Ammon's horn (tissue), 1 donor: ENCODE measurements around the gene RBFOX1.

Experiments used
- DNase-seq: peaks from one replicate; pipeline ENCODE4 v3.0.0-alpha.2; 2016; ENCODE audit warnings: low spot score

RBFOX1 gene

DNA sequence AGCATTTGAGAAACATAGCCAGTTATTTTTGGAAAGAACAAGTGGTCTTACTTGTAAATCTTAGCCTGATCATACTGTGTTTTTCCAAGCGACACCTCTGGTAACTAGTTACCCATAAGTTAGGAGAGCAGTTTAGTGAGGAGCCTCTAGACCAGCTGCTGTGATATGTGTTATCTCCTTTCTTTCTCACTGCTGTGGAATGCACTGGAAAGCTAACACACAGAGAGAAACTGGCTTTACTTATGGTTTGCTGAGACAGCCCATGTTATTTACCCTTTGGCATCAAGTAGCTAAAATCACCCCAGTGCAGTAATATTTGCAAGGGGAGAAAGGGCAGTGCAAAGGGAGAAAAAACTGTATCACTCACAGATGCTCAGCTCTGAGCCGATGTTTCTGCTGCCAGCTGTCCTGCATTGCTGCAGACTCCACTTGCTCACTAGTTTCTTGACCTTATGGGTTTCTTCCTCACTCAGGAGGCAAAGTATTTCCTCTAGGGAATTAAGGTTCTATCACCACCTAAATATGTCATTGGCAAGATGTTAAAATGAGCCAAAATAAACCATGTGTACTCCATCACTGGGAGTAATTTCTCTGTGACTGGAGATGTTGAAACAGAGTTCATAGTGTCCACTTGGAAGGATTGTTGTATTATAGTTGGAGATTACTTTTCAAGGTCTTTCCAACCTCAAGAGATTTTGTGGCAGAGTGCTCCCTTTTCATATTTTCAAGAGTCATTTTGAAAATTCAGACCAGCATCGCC lies 2.3 kb downstream of the RBFOX1 start:
- no peak for DNase-seq

DNA sequence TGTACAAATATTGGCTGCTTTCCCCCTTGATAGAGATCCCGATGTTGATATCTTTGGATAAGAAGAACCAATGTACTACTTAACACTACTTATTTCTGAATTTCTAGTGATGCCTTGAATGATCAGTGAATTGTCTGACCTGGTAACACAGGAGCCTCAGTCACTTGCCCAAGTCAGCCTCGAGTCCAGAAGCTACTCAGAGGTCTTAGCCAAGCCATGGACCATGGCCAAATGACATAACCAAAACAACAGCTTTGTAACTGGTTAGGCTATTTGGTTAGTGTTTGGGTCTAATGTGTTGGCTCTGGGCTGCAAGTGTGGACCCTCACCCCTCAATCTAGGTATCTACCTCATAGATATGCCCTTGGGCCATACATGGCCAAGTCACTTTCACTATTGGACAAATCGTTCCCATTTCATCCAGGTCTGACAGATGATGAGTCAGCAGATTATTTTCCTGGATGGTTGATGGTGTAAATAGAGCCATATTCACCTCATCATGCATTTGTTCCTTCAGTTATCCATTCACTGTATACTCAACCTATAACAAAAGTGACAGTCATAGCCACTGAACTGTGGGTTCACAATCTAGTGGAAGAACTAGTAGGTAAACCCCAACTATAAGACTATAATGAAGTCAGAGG lies 3.5 kb downstream of the RBFOX1 start:
- DNase-seq = no peak

DNA sequence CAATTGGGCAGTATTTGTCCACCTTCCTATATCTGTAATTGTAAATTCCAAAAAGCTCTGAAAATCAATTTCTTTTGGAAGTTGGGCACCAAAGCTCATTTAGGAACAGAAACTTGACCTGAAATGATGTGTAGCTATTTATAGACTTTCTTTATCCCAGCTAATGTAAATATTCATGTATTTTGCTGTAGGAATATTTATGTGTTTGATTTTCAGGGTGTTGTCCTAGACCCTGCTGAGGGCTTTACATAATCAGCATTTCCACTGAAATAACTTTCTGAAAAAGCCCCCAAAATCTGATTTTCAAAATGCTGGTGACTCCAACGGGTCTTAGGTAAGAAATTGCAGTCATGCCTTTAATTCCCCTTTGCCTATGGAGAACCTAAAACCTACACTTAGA lies 4.1 kb downstream of the RBFOX1 start:
- no peak for DNase-seq

DNA sequence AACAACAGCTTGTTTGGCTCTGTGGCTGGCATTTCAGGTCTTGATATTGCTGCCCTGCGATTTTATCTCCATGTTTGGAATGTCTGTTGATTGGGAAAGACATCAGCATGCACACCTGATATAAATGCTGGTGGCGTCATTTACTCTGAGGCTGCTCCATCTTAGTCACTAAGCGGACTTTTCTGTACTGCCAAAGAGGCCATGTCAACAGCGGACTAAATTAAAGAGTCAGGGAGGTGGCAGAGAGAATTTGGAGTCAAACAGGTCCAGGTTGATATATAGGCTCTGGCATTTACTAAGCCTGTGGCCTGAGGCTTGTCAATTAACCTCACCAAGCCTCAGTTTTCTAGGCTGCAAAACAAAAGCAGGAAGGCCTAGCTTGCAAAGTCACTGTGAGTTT lies 6.2 kb downstream of the RBFOX1 start:
- no peak for DNase-seq

DNA sequence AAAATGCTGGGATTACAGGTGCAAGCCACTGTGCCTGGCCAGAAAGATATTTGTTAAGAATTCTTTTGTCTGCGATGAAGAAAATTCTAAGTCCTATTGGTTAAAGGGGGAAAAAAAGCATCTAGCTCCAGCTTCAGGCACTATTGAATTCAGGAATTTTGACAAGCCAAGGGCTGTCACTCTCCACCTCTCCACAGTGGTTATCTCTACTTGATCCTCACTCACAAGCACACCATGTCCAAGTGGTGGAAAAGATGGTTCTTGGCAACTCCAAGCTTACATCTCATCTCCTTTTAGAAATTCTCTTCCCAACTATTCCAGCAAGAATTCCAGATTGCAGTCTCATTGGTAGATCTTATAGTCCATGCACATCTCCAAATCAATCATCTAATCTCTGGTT lies 7.1 kb downstream of the RBFOX1 start:
- no peak for DNase-seq

DNA sequence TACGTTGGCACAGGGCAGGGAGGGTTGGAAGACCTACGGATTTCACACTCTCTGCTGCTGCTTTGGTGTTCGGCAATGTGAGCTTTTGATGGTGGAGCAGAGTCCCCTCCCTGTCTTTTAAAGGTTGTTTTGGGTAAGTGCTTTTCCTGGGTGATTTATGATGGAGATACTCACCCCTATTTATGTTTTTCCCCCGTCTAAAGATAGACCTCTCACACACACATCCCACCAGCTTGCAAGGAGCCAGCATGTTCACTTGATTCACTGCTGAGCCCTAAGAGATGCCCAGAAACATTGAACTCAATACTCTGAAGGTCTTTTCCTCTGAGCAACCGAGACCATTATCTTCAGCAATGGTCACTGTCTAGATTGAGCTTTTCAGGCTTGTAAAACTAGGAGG lies 8.3 kb downstream of the RBFOX1 start:
- no peak for DNase-seq

DNA sequence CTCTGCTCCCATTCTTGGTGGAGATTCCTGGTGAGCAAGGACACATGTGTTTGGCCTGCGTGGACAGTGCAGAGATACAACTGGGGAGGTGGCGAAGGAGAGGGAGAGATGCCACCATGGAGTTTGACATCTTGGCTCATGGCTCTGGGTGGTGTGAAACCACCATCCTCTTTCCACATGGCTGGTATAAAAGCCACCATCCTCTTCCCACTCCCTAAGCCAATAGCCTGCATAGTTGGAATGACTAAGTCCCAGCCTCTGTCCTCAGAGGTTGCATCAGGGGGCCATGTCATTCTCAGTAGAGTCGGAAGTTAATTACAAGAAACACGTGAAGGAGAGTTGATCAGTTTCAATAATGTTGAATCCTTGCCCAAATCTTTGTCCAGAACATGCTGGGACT lies 10.0 kb downstream of the RBFOX1 start:
- no peak for DNase-seq

DNA sequence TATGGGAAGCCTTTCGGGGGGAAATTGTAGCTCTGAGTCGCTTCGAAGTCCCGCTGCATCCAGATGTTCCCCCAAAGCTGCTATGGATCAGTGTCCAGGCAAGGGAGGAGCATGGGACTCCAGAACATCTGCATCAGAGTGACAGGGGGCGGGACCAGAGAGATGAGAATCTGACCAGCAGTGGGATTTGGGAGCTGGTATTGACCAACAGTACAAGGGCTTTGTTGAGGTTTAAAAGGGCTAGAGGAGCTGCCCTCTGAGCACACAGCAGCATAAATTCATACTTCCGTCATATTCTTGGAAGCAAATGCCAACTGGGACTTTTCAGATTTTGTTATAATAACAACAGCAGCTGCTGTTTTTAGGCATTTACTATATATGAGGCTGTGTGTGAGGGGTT lies 10.6 kb downstream of the RBFOX1 start:
- DNase-seq = no peak

DNA sequence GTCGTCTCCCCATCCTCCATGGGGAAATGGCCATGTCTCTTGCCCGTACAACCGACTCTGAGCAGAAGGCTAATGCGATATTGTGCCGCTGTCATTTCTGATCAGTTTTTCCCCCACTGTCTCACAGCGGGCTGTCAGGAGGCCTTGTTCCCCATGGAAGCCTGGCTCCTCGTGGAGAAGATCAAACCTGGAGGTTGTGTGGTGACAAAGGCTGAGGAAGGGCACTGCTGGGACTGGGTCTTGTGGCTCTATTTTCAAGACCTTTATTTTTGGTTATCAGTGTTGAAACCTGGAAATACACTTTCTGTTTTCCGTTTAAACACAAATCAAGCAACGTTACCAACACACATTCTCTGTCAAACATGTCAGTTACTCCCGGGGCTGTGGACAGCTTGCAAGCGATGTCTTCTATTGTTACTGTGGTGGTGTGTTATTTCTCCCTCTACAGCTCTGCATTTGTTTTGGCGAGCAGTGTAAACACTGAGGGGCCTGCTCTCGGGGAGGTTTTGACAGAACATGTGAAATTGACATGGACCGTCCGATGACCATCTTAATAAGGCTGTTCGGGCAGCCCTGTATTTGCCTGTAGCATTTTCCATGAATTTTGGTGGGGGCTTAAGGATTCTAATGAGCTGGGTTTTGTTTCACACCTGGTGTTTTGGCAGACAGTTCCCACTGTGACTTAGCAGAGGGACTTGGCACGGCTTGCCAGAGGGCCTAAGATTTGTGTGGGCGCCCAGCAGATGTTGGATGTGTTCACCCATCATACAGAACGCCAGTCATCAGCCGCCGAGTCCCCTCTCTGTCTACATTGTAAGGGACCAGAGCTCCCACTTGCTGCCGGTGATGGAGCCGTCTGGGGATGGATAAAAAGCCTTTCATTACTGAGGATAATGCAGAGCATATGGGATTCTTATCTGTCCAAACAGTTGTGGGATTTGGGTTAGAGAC lies 12.5 kb downstream of the RBFOX1 start:
- DNase-seq = no peak

DNA sequence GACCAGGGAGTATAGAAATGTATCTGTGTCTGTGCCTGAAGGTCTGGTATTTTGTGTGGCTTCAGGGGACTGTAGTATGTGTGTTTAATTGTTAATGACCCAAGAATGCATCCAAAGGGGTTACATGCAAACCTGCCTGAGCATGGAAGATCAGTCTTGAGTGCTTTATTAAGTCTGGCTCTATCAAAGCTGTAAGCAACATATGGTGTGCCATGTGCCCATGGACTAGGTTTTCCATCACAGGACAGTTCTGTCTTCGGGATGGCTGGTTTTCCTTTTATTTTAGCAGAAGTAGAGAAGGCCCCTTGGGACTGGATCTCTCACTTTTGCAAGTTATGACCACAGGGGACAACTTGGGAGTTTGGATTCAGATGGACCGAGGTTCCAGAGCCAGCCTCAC lies 18.2 kb downstream of the RBFOX1 start:
- DNase-seq = no peak

DNA sequence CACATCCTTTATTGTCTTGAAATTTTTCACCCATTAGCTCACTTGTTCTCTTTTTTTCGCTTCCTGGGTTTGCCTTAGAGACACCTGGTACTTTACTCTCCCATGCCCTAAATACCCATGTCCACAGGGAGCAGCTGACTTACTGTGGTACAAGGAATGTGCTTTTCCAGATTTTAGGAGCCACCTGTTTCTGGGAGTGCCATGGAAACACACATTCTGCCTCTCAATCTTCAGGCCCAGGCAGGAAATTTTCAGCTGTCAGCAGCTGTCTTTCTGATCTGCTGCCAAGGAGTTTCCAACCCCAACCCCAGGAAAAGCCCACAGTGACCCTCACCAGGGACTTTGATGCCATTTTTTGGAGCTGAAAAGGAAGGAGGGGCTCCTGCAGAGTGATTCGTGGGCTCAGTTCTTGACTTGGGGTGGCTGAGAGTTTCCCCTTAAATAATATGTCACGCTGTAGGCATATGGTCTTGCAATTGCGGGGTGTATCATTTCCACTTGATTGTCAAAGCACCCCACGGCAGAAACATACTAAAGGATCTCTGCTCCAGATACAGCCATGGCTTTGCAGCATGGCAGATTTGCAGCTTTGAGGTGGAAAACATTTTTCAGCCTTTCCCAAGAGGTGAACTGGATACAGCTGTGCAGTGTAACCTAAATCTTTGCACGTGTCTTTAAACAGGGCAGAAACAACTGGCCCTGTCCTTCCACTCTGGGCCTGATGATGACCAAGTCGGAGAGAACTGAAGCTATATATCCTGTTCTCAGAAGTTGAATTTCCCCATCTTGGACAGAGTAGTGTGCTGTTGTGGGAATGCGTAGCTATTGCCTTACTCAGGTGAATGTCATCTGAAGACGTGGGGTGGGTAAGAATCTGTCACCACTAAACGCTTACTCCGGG lies 19.2 kb downstream of the RBFOX1 start:
- DNase-seq = no peak

DNA sequence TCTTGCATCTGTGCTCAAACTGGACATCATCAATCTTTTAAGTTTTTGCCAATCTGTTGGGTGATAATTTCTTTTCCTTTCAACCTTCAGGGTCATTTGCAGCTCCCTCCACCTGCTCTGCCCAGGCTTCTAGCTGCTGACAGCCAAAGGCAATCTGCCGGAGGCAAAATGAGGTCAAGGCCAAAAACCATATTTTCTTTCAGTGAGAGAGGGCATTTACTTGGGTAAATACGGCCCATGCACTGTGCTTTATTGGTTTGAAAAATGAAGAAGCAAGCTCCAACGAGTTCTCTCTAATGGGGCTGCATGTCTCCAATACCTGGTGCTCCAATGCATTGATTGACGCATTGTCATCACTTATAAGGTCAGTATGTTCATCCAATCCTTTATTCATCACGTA lies 23.1 kb downstream of the RBFOX1 start:
- no peak for DNase-seq

DNA sequence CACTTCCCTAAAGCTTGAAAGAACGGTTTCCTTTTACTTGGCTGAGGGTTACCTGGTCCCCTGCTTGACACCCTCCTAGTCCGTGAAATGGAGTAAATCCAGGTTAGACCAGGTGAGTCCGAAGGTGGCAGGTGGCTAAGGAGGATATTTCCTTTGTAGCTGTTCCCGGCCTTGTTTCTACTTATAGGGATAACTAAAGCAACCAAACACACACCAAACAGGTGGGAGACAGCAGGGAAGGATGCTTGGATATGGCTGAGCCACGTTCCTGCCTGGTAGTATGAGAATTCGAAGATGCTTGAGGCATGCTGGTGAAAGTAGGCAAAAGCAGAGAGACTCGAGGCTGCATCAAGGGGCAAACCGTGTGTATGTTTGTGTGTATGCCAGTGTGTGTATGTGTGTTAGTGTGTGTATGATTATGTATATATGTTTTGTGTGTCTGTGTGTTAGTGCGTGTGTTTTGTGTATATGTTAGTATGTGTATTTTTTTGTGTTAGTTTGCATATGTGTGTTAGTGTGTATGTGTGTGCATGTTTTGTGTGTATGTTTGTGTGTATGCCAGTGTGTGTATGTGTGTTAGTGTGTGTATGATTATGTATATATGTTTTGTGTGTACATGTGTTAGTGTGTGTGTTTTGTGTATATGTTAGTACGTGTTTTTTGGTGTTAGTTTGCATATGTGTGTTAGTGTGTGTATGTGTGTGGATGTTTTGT lies 28.9 kb downstream of the RBFOX1 start:
- DNase-seq = no peak

DNA sequence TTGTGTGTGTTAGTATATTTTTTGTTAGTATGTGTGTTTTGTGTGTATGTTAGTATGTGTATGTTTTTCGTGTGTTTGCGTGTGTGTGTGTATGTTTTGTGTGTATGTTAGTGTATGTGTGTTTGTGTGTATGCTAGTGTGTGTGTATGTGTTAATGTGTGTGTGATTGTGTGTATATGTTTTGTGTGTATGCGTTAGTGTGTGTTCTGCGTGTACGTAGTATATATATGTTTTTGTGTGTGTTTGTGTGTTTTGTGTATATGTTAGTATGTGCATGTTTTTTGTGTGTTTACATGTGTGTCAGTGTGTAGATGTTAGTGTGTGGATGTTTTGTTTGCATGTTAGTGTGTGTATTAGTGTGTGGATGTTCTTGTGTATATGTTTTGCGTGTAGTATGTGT lies 29.6 kb downstream of the RBFOX1 start:
- DNase-seq = no peak

DNA sequence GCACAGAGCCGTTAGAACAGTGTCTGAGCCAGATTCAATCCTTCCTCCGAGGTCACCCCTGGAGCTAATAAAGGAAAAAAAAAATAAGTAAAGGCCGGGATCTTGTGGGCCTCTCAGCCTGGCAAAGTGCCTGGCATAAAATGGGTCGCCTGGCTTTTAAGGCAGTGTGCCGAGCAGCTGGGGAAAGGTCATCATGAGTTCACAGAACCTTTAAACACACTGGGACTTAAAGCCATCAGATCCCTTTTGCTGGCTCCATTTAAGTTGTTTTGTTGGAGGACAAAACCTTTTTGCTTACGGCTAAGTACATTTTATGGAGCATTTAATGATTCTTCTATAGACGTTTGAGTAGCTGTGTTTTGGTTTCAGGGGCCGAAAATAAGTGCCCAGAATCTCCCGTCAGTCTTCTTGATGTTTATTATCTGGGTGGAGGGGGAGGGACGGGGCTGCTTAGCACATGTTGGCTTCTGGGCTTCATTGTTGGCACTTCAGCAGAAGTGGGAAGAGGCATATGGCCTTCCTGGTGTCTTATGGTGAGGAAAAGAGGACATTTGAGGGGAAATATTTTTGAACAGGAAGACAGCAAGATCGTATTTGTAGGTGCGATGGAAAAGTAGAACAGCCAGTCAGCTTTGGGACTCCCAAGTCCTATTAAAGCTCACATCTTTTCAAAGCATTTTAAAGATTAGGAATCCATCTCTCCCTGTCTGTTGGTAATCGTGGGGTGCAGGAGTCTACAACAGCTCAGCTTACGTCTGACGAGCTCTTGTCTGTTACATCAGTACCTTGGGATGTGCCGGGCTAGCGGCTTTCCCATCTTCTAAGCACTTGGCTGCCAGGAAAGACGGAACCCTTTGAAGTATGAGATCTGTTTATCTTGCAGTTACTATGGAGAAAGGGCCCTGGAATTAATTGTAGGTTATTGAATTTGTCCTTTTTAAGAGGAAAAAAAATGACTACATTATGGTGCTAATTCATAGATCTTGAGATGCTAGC lies 31.1 kb downstream of the RBFOX1 start:
- peak; percentile 22 for DNase-seq

DNA sequence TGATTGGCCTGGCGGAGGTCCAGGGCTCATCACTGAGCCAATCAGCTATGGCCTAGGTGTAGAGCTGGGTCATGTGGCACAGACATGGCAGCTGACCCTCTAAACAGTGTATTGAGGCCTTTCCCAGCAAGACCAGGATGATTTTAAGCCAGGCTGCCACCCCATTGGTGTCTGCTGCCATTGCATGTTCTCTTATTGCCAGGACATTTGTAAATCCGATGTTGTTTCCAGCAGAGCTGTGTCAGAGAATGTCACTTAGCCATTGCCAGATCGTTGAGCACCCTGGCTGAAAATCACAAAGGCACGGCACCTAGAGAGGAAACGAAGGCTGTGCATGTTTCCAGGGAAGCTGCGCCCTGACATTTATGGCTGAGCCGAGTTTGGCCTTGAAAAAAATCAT lies 33.4 kb downstream of the RBFOX1 start:
- DNase-seq = no peak

DNA sequence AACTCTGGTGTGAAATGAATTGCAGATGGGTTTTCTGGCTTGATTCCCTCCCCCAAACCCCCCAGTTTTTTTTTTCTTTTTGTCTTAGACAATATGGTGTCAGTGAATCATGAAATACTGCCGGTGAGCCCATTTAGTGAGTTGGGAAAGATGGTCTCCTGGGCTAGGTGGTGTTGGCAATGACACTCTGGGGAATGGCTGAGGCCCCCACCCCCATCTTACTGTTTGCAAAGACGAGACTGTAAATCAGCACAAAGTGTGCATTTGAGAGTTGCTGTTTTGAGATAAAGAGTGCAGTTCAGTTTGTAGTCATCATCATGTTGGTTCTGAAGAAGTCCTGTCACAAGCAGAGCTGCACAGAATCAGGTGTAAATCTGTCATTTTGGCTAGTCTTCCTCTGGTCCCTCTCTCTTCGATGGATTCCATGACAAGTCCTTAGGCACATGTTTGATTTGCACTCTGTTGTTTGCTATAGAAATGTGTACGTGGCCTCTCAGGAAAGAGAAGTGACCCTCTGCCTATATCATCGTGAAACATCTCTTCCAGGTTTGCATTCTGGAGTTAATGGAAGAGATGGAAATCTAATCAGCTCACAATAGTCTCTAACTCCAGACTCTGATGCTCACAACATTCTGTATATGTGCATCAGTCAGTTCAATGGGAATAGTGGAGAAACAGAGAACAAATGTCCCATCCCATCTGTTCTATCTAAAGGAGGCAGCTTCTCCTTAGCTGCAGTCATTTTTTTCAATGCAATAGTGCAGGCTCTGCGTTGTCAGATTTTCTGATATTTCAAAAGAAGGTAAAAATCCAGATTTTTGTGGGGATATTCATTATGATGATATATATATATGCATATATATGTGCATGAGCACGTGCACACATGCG lies 34.6 kb downstream of the RBFOX1 start:
- peak; percentile 25 for DNase-seq

DNA sequence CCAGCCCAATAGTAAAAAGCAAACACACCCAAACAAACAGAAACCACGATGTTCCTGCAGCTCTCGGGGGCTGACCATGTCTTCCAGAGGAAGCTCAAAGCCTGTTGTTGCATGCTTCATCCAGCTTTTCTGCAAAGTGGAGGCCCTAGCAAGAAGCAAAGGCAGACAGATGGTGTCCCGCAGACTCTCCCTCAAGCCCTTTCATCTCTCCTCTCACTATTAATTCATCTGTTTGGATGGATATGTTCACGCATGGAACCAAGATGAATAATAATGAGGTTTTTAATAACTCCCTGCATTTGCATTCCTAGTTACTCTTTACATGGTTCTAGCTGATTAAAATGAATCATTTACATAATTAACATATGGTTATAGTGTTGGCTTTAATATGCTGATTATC lies 36.6 kb downstream of the RBFOX1 start:
- no peak for DNase-seq

DNA sequence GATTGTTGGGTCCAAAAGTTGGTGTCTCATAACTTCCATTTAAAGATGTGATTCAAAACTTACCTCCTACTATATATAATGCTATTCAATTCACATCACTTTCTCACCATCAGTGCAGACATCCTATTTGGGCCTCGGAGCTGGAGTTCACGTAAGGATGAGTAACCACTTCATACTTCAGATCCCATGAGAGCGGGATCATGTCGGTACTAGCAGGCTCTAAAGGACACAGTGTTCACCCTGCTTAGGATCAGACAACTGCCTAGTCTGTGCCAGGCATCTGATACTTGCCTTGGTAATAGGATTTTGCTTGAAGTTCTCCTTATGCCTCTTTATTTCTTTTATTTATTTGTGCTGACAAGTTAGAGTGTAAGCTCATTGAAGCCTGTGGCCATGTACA lies 39.5 kb downstream of the RBFOX1 start:
- no peak for DNase-seq
